IMR-90 (cell line): ENCODE measurements around the gene SPINK4. TPM values are rescaled to one million over a fixed set of nuclear protein-coding genes. Genes with fewer than 3 reads are reported as not detected.

Source experiments
- ATAC-seq: fragments of 200-7000 bp; cut with Tn5 transposase; 2 replicates; pipeline ENCODE4 v1.9.1; 2020; ENCODE audit warnings: low read depth, mild to moderate bottlenecking, moderate library complexity
- BruUV-seq: library from RNA; stranded (reverse); fragments of 400-500 nt; replicated peaks from 2 replicates; lab custom pipeline; 2021; lab: Mats Ljungman, UMichigan
- CTCF ChIA-PET: fragments of 300-600 bp; formaldehyde crosslinking; extraction: SDS; loops from one replicate; lab custom pipeline; 2021; ENCODE audit warnings: antibody characterized with exemption; lab: Yijun Ruan, JAX
- POLR2A ChIA-PET: fragments of 300-600 bp; sonication (Branson Sonifier 250); formaldehyde crosslinking; loops from one replicate; lab custom pipeline; 2022; ENCODE audit warnings: antibody characterized with exemption; ENCODE audit not compliant: unreplicated experiment; lab: Charles Lee
- DNase-seq: peaks from one replicate; pipeline ENCODE4 v3.0.0; 2013
- H2AFZ ChIP-seq: replicated peaks from 2 replicates; pipeline ENCODE3; 2013; ENCODE audit warnings: low read length, mild to moderate bottlenecking; ENCODE audit not compliant: poor library complexity
- H2AK5ac ChIP-seq: 2 replicates; pipeline ENCODE4 v1.6.1; 2013; ENCODE audit warnings: low read depth, low read length, inconsistent platforms
- H2AK9ac ChIP-seq: replicated peaks from 2 replicates; pipeline ENCODE3; 2013; ENCODE audit warnings: mild to moderate bottlenecking, low read depth, low read length, moderate library complexity; ENCODE audit not compliant: poor library complexity
- H2BK120ac ChIP-seq: 2 replicates; pipeline ENCODE4 v1.6.1; 2013; ENCODE audit warnings: low read depth, low read length, inconsistent platforms
- H2BK15ac ChIP-seq: 3 replicates; pipeline ENCODE4 v1.6.1; 2013; ENCODE audit warnings: low read depth, low read length, inconsistent platforms
- H2BK20ac ChIP-seq: 2 replicates; pipeline ENCODE4 v1.6.1; 2013; ENCODE audit warnings: low read depth, mild to moderate bottlenecking, inconsistent platforms, low read length, moderate library complexity
- H2BK5ac ChIP-seq: 2 replicates; pipeline ENCODE4 v1.6.1; 2013; ENCODE audit warnings: mild to moderate bottlenecking, low read depth, low read length, inconsistent platforms; ENCODE audit not compliant: poor library complexity, severe bottlenecking
- H3K14ac ChIP-seq: replicated peaks from 2 replicates; pipeline ENCODE4 v1.6.1; 2013; ENCODE audit warnings: low read depth, low read length, inconsistent platforms
- H3K18ac ChIP-seq: 2 replicates; pipeline ENCODE4 v1.6.1; 2013; ENCODE audit warnings: low read depth, low read length, control low read depth
- H3K23ac ChIP-seq: 2 replicates; pipeline ENCODE4 v1.6.1; 2013; ENCODE audit warnings: low read depth, low read length, inconsistent platforms
- H3K27ac ChIP-seq: 2 replicates; pipeline ENCODE4 v1.5.1; 2013; ENCODE audit warnings: mild to moderate bottlenecking, control low read depth, low read length; ENCODE audit not compliant: insufficient read depth
- H3K27me3 ChIP-seq: 2 replicates; pipeline ENCODE4 v1.6.1; 2013; ENCODE audit warnings: low read length; ENCODE audit not compliant: control insufficient read depth, insufficient read depth
- H3K36me3 ChIP-seq: 2 replicates; pipeline ENCODE4 v1.6.1; 2013; ENCODE audit warnings: low read length, mixed read lengths; ENCODE audit not compliant: control insufficient read depth, insufficient read depth
- H3K4ac ChIP-seq: 2 replicates; pipeline ENCODE4 v1.6.1; 2013; ENCODE audit warnings: low read depth, low read length, inconsistent platforms
- H3K4me1 ChIP-seq: 2 replicates; pipeline ENCODE4 v1.6.1; 2013; ENCODE audit warnings: low read length, mixed read lengths; ENCODE audit not compliant: control insufficient read depth, insufficient read depth
- H3K4me2 ChIP-seq: 2 replicates; pipeline ENCODE4 v1.6.1; 2013; ENCODE audit warnings: low read depth, mild to moderate bottlenecking, control low read depth, low read length, moderate library complexity
- H3K4me3 ChIP-seq: 2 replicates; pipeline ENCODE4 v1.5.1; 2013; ENCODE audit warnings: low read depth, mild to moderate bottlenecking, control low read depth, low read length, moderate library complexity; ENCODE audit not compliant: insufficient read depth
- H3K56ac ChIP-seq: 2 replicates; pipeline ENCODE4 v1.6.1; 2013; ENCODE audit warnings: low read length, inconsistent platforms; ENCODE audit not compliant: insufficient read depth; ENCODE audit errors: extremely low read depth
- H3K79me1 ChIP-seq, 2 experiments: 2 replicates each; pipeline ENCODE4 v1.6.1; 2013; ENCODE audit warnings: low read length in 2 of 2, inconsistent platforms in 1 of 2, low read depth in 1 of 2
- H3K9ac ChIP-seq: 2 replicates; pipeline ENCODE4 v1.6.1; 2013; ENCODE audit warnings: low read depth, low read length, control low read depth
- H3K9me1 ChIP-seq: 2 replicates; pipeline ENCODE4 v1.6.1; 2013; ENCODE audit warnings: low read length, inconsistent platforms; ENCODE audit not compliant: insufficient read depth
- H3K9me3 ChIP-seq: 2 replicates; pipeline ENCODE4 v1.6.1; 2013; ENCODE audit warnings: low read length; ENCODE audit not compliant: control insufficient read depth, insufficient read depth
- H4K20me1 ChIP-seq: 2 replicates; pipeline ENCODE4 v1.6.1; 2013; ENCODE audit warnings: low read length, inconsistent platforms; ENCODE audit not compliant: insufficient read depth
- H4K5ac ChIP-seq: 2 replicates; pipeline ENCODE4 v1.6.1; 2013; ENCODE audit warnings: mild to moderate bottlenecking, low read depth, low read length, control low read depth
- H4K8ac ChIP-seq, 2 experiments: 2 replicates each; pipeline ENCODE4 v1.6.1; 2013; ENCODE audit warnings: low read depth in 2 of 2, low read length in 2 of 2, control low read depth in 1 of 2, inconsistent platforms in 1 of 2
- H4K91ac ChIP-seq: 2 replicates; pipeline ENCODE4 v1.6.1; 2013; ENCODE audit warnings: low read depth, low read length, inconsistent platforms; ENCODE audit not compliant: insufficient read depth
- BHLHE40 ChIP-seq: fragments of 150-350 bp; IDR thresholded peaks from 2 replicates; pipeline ENCODE4 v1.6.1; 2016; ENCODE audit warnings: mild to moderate bottlenecking, low read depth, low read length
- CEBPB ChIP-seq: IDR thresholded peaks from 2 replicates; pipeline ENCODE4 v1.6.1; 2012; ENCODE audit warnings: low read depth, low read length, improper control_type of control experiment
- CHD1 ChIP-seq: IDR thresholded peaks from 2 replicates; pipeline ENCODE4 v1.6.1; 2012; ENCODE audit warnings: low read depth, low read length, improper control_type of control experiment
- FOS ChIP-seq: fragments of 150-350 bp; IDR thresholded peaks from 2 replicates; pipeline ENCODE4 v1.6.1; 2016; ENCODE audit warnings: low read depth, low read length
- MAFK ChIP-seq: IDR thresholded peaks from 2 replicates; pipeline ENCODE4 v1.6.1; 2012; ENCODE audit warnings: low read depth, low read length, improper control_type of control experiment
- MAZ ChIP-seq: IDR thresholded peaks from 2 replicates; pipeline ENCODE4 v1.6.1; 2012; ENCODE audit warnings: low read depth, mild to moderate bottlenecking, low read length, improper control_type of control experiment, moderate library complexity, borderline replicate concordance
- MXI1 ChIP-seq: IDR thresholded peaks from 2 replicates; pipeline ENCODE4 v1.6.1; 2012; ENCODE audit warnings: low read depth, mild to moderate bottlenecking, low read length, moderate library complexity, borderline replicate concordance
- NFE2L2 ChIP-seq: fragments of 150-350 bp; IDR thresholded peaks from 2 replicates; pipeline ENCODE4 v1.6.1; 2016; ENCODE audit warnings: low read depth, mild to moderate bottlenecking, low read length
- POLR2A ChIP-seq: IDR thresholded peaks from 2 replicates; pipeline ENCODE4 v1.6.1; 2012; ENCODE audit warnings: mild to moderate bottlenecking, low read depth, low read length
- RAD21 ChIP-seq: IDR thresholded peaks from 2 replicates; pipeline ENCODE4 v1.6.1; 2012; ENCODE audit warnings: low read length, improper control_type of control experiment
- RCOR1 ChIP-seq: IDR thresholded peaks from 2 replicates; pipeline ENCODE4 v1.6.1; 2012; ENCODE audit warnings: mild to moderate bottlenecking, low read length, improper control_type of control experiment; ENCODE audit not compliant: insufficient replicate concordance
- RFX5 ChIP-seq: IDR thresholded peaks from 2 replicates; pipeline ENCODE4 v1.8.0; 2012; ENCODE audit warnings: low read depth, mild to moderate bottlenecking, low read length, moderate library complexity
- SMC3 ChIP-seq: fragments of 150-350 bp; IDR thresholded peaks from 2 replicates; pipeline ENCODE4 v1.6.1; 2016; ENCODE audit warnings: low read depth, mild to moderate bottlenecking, antibody characterized with exemption, low read length, moderate library complexity
- USF2 ChIP-seq: fragments of 150-350 bp; IDR thresholded peaks from 2 replicates; pipeline ENCODE4 v1.6.1; 2017; ENCODE audit warnings: mild to moderate bottlenecking, antibody characterized with exemption, low read length, low read depth
- WGBS, 2 experiments: methylation state at CpG; one replicate each; pipeline versions ENCODE4 v1.1.5 to v1.1.7; 2013; ENCODE audit warnings: missing lambda C conversion rate in 2 of 2; ENCODE audit not compliant: insufficient read length in 1 of 2; ENCODE audit errors: extremely low coverage in 2 of 2; 5-methylcytosine and 5-hydroxymethylcytosine counted together
- dilution Hi-C: fragments of 300-500 bp; cut with HindIII; formaldehyde crosslinking; loops from one replicate; pipeline ENCODE4 v1.14.3; 2018; ENCODE audit warnings: low sequenced_read_pairs; ENCODE audit not compliant: unreplicated experiment
- in situ Hi-C: fragments of 300-500 bp; cut with MboI; formaldehyde crosslinking; loops from 3 replicates; pipeline ENCODE4 v1.14.3; 2019; ENCODE audit warnings: low sequenced_read_pairs, inconsistent platforms, mixed read lengths
- intact Hi-C: fragments of 100-400 bp; cut with micrococcal nuclease; formaldehyde crosslinking; loops from 2 replicates; pipeline ENCODE4 v1.10.0; 2022
- polyA plus RNA-seq, 3 experiments: library from polyadenylated mRNA; depleted of rRNA; stranded (reverse); fragments of >200 nt; gene quantifications; 2 replicates each; pipeline ENCODE4 v1.2.3, GENCODE V29; 2012; ENCODE audit warnings: low replicate concordance in 1 of 3
- total RNA-seq: library from RNA; depleted of rRNA; stranded (reverse); fragments of >200 nt; gene quantifications from 2 replicates; pipeline ENCODE4 v1.2.3, GENCODE V29; 2012
- TF ChIP-seq, protein P1 (sequence below): conservative IDR thresholded peaks from 2 replicates; pipeline ENCODE4 v1.5.1; 2012; ENCODE audit warnings: mild to moderate bottlenecking, low read depth, low read length, improper control_type of control experiment
- TF ChIP-seq, protein P2 (sequence below): fragments of 150-350 bp; IDR thresholded peaks from 2 replicates; pipeline ENCODE4 v1.6.1; 2016; ENCODE audit warnings: low read depth, mild to moderate bottlenecking, low read length, moderate library complexity, borderline replicate concordance

The SPINK4 gene
- total and polyA plus RNA-seq, 2 of the 4 experiments (the other 2 are of a cell fraction) = not detected

DNA sequence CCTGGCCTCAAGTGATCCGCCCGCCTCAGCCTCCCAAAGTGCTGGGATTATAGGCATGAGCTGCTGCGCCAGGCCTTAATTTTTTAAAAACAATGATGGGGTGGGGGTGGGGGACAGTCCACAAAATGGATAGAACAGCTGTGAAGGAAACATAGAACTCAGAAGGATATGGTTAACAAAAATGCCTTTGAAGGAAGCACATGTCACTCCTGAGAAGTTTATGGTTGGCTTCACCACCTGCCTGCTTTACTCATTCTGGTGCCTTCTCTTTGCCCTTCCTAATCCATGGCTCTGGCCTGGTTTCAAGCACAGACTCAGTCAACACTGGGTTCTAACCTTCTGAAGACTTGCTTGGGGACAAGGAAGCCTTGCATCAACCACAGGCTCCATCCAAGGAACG lies 14.2 kb downstream of the SPINK4 start:
- no peak for TF ChIP-seq USF2
- no peak for TF ChIP-seq FOS
- TF ChIP-seq CEBPB = no peak
- TF ChIP-seq BHLHE40 = no peak
- TF ChIP-seq RFX5 = no peak
- TF ChIP-seq CHD1 = no peak
- TF ChIP-seq MAZ = no peak
- no peak for TF ChIP-seq POLR2A
- TF ChIP-seq, protein P1, sequence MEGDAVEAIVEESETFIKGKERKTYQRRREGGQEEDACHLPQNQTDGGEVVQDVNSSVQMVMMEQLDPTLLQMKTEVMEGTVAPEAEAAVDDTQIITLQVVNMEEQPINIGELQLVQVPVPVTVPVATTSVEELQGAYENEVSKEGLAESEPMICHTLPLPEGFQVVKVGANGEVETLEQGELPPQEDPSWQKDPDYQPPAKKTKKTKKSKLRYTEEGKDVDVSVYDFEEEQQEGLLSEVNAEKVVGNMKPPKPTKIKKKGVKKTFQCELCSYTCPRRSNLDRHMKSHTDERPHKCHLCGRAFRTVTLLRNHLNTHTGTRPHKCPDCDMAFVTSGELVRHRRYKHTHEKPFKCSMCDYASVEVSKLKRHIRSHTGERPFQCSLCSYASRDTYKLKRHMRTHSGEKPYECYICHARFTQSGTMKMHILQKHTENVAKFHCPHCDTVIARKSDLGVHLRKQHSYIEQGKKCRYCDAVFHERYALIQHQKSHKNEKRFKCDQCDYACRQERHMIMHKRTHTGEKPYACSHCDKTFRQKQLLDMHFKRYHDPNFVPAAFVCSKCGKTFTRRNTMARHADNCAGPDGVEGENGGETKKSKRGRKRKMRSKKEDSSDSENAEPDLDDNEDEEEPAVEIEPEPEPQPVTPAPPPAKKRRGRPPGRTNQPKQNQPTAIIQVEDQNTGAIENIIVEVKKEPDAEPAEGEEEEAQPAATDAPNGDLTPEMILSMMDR = no peak
- no peak for TF ChIP-seq MAFK
- no peak for TF ChIP-seq SMC3
- TF ChIP-seq RCOR1 = no peak
- no peak for TF ChIP-seq NFE2L2
- TF ChIP-seq, protein P2, sequence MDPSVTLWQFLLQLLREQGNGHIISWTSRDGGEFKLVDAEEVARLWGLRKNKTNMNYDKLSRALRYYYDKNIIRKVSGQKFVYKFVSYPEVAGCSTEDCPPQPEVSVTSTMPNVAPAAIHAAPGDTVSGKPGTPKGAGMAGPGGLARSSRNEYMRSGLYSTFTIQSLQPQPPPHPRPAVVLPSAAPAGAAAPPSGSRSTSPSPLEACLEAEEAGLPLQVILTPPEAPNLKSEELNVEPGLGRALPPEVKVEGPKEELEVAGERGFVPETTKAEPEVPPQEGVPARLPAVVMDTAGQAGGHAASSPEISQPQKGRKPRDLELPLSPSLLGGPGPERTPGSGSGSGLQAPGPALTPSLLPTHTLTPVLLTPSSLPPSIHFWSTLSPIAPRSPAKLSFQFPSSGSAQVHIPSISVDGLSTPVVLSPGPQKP = no peak
- TF ChIP-seq MXI1 = no peak
- TF ChIP-seq RAD21 = no peak
- no peak overlapping the region for H2AK5ac ChIP-seq
- H3K9me3 ChIP-seq = no peaks in the 10 kb centered on the region
- intact Hi-C loops (no loop called here), dilution Hi-C loops (no loop called here), in situ Hi-C loops (no loop called here)
- ChIA-PET CTCF (no interaction called here), POLR2A (no interaction called here)
- no peak overlapping the region for H2BK120ac ChIP-seq
- no peak overlapping the region for H2AFZ ChIP-seq
- peaks cover 3 to 9% of the 10 kb centered on the region in 2 experiments for H3K79me1 ChIP-seq
- H3K18ac ChIP-seq = no peak overlapping the region
- H3K9ac ChIP-seq = no peak overlapping the region
- no peak overlapping the region for H2BK20ac ChIP-seq
- H3K4me3 ChIP-seq = no peak overlapping the region
- H3K56ac ChIP-seq = no peak overlapping the region
- H3K23ac ChIP-seq = no peak overlapping the region
- no peak overlapping the region for H2AK9ac ChIP-seq
- peaks cover 47% of the 10 kb centered on the region for H3K36me3 ChIP-seq
- H3K27ac ChIP-seq = no peak overlapping the region
- H3K9me1 ChIP-seq = peaks cover 3% of the 10 kb centered on the region; the same call in 1 of the 2 replicates
- no peak for DNase-seq
- no TSS peak for BruUV-seq
- H3K27me3 ChIP-seq = no peaks in the 10 kb centered on the region
- no peak overlapping the region for H4K5ac ChIP-seq
- peaks cover 3% of the 10 kb centered on the region for H3K4me1 ChIP-seq
- H3K4ac ChIP-seq = no peak overlapping the region
- ATAC-seq = no peak
- H2BK15ac ChIP-seq = no peak overlapping the region
- no peak overlapping the region for H4K8ac ChIP-seq
- H3K4me2 ChIP-seq = no peak overlapping the region
- 100% methylated on average over 3 of the region's 4 CpGs; no CpG with 5 or more reads in 1 of the 2 experiments for WGBS, 2 experiments
- H3K14ac ChIP-seq = no peak overlapping the region
- H4K91ac ChIP-seq = no peak overlapping the region
- no peaks in the 10 kb centered on the region for H4K20me1 ChIP-seq
- no peak overlapping the region for H2BK5ac ChIP-seq
